Parathyroid adenoma (tissue), 2 donors: Measurements from ENCODE around the gene GRIK1.
A peak's percentile ranks its signal among the peaks of the same experiment; 100 is the strongest.

ENCODE experiments used
- H2AFZ ChIP-seq: fragments of 300-600 bp; sonication (generic); one replicate; pipeline ENCODE4 v1.7.0; 2017; ENCODE audit warnings: antibody characterized with exemption, mild to moderate bottlenecking
- H3K27ac ChIP-seq: fragments of 300-600 bp; sonication (generic); one replicate; pipeline ENCODE4 v1.7.0; 2017
- H3K27me3 ChIP-seq: fragments of 300-600 bp; sonication (generic); one replicate; pipeline ENCODE4 v1.7.0; 2017; ENCODE audit warnings: low read length; ENCODE audit not compliant: control insufficient read depth, insufficient read depth
- H3K36me3 ChIP-seq: fragments of 300-600 bp; sonication (generic); one replicate; pipeline ENCODE4 v1.7.0; 2017; ENCODE audit warnings: low read length; ENCODE audit not compliant: control insufficient read depth, insufficient read depth
- H3K4me1 ChIP-seq: fragments of 300-600 bp; sonication (generic); one replicate; pipeline ENCODE4 v1.7.0; 2017; ENCODE audit warnings: control low read depth
- H3K4me2 ChIP-seq: fragments of 300-600 bp; sonication (generic); one replicate; pipeline ENCODE4 v1.7.0; 2017; ENCODE audit warnings: low read length
- H3K4me3 ChIP-seq: fragments of 300-600 bp; sonication (generic); one replicate; pipeline ENCODE4 v1.7.0; 2017; ENCODE audit warnings: low read depth, low read length
- H3K79me2 ChIP-seq: fragments of 300-600 bp; sonication (generic); one replicate; pipeline ENCODE4 v1.7.0; 2017; ENCODE audit warnings: control low read depth
- H3K9ac ChIP-seq: fragments of 300-600 bp; sonication (generic); one replicate; pipeline ENCODE4 v1.7.0; 2017; ENCODE audit warnings: mild to moderate bottlenecking
- H3K9me3 ChIP-seq: fragments of 300-600 bp; sonication (generic); one replicate; pipeline ENCODE4 v1.7.0; 2017; ENCODE audit warnings: low read length; ENCODE audit not compliant: control insufficient read depth
- TF ChIP-seq, protein P1 (sequence below): fragments of 300-600 bp; sonication (generic); IDR thresholded peaks from one replicate; pipeline ENCODE4 v1.7.0; 2017; ENCODE audit warnings: antibody characterized with exemption, mild to moderate bottlenecking
- donor health status: primary hyperparathyroidism.

Gene GRIK1

DNA sequence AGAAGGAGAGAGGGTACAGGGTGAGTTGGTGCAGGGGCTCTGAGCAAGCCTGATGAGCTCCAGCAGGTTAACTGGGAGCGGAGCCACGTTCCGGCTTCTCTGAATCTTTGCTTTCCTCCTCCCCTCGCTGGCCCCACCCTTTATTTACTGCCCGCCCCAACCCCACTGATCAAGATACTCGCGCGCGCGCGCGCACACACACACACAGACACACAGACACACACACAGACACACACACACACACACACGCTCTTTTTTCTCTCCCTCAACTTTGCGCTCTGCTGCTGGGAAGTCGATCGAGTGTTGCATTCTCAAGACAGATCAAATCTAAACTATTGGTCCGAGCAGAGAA lies at the start of gene GRIK1:
GRIK1 (minus strand) TSS at position 73 of the 352 bp plus-strand sequence.
- H3K4me2 ChIP-seq, result peak within 1 kb of the TSS; percentile 68
- TF ChIP-seq, protein P1, sequence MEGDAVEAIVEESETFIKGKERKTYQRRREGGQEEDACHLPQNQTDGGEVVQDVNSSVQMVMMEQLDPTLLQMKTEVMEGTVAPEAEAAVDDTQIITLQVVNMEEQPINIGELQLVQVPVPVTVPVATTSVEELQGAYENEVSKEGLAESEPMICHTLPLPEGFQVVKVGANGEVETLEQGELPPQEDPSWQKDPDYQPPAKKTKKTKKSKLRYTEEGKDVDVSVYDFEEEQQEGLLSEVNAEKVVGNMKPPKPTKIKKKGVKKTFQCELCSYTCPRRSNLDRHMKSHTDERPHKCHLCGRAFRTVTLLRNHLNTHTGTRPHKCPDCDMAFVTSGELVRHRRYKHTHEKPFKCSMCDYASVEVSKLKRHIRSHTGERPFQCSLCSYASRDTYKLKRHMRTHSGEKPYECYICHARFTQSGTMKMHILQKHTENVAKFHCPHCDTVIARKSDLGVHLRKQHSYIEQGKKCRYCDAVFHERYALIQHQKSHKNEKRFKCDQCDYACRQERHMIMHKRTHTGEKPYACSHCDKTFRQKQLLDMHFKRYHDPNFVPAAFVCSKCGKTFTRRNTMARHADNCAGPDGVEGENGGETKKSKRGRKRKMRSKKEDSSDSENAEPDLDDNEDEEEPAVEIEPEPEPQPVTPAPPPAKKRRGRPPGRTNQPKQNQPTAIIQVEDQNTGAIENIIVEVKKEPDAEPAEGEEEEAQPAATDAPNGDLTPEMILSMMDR, result no peak
- H3K36me3 ChIP-seq, result no peaks in the 10 kb centered on the region
- H3K9me3 ChIP-seq, result no peaks in the 10 kb centered on the region
- H3K27ac ChIP-seq, result no peak within 1 kb of the TSS
- no peaks in the 10 kb centered on the region for H3K79me2 ChIP-seq
- no peak within 1 kb of the TSS for H3K9ac ChIP-seq
- H3K27me3 ChIP-seq, result no peaks in the 10 kb centered on the region
- no peak within 1 kb of the TSS for H2AFZ ChIP-seq
- H3K4me1 ChIP-seq, result no peaks in the 10 kb centered on the region
- H3K4me3 ChIP-seq, result peak within 1 kb of the TSS; percentile 9

DNA sequence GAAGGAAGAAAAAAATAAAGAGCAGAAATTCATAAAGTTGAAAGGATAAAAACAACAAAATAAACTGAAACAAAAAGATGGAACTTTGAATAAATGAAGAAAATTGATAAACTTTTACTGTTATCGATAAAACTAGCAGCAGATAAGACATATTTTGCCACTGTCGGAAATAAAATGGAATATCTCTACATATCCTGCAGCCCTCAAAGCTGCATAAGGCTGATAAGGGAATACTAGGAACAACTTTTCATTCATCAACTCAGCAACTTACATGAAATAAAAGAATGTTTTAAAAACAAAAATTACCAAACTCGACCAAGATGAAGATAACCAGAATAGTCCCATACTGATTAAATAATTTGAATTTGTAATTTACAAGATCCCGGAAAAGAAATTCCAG lies 48.0 kb upstream of the GRIK1 start:
- Histone ChIP-seq H3K4me2 (no peak overlapping the region), H3K9ac (no peak overlapping the region), H3K27me3 (no peaks in the 10 kb centered on the region), H3K4me3 (no peak overlapping the region), H2AFZ (no peak overlapping the region), H3K27ac (no peak overlapping the region), H3K9me3 (no peaks in the 10 kb centered on the region), H3K36me3 (no peaks in the 10 kb centered on the region), H3K4me1 (no peaks in the 10 kb centered on the region), H3K79me2 (no peaks in the 10 kb centered on the region)
- TF ChIP-seq, protein P1, result no peak

DNA sequence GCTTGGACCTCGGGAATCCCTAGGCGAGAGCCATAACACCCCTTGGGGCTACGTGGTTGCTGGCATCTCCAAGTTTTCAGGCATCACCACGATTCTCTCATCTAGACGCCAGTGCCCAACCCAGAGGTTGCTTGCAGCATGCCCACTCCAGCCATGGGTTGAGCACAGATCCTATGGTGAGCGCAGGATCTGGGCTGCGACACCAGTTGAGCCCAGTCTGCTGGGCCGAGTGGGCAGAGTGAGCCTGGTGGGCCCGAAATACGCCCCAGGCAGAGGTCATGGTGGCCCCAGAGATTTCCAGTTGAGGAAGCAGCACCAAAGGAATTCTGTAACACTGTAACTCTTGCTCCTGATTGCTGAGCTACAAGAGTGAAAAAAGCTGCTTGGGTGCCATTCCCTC lies 46.1 kb upstream of the GRIK1 start:
- no peak overlapping the region for H3K9ac ChIP-seq
- no peaks in the 10 kb centered on the region for H3K9me3 ChIP-seq
- no peak overlapping the region for H3K27ac ChIP-seq
- no peaks in the 10 kb centered on the region for H3K79me2 ChIP-seq
- H3K4me3 ChIP-seq, result no peak overlapping the region
- no peaks in the 10 kb centered on the region for H3K36me3 ChIP-seq
- no peak overlapping the region for H3K4me2 ChIP-seq
- no peak overlapping the region for H2AFZ ChIP-seq
- no peaks in the 10 kb centered on the region for H3K27me3 ChIP-seq
- TF ChIP-seq, protein P1, result no peak
- no peaks in the 10 kb centered on the region for H3K4me1 ChIP-seq

DNA sequence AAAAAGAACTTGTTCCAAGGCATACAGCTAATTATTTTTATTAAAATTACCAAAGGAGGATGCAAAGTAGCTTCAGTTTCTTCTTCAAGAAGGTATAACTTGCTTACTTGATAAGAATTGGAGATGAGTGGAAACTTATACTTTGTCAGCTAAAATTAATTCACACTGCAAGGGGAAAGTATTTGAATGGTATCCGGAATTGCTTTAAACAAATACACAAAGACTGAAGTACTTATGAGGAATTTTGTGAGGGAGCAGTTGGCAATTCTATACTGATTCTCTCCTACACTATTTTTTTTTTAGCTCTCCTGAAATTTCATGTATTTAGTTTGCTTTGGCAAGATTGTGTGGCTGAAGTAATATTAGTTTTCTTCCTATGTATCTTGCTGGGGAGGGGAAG lies 39.2 kb upstream of the GRIK1 start:
- no peaks in the 10 kb centered on the region for H3K79me2 ChIP-seq
- H3K4me2 ChIP-seq, result no peak overlapping the region
- H3K4me1 ChIP-seq, result no peaks in the 10 kb centered on the region
- H3K4me3 ChIP-seq, result no peak overlapping the region
- H3K27ac ChIP-seq, result no peak overlapping the region
- TF ChIP-seq, protein P1, result no peak
- H2AFZ ChIP-seq, result no peak overlapping the region
- H3K36me3 ChIP-seq, result no peaks in the 10 kb centered on the region
- H3K9ac ChIP-seq, result no peak overlapping the region
- no peaks in the 10 kb centered on the region for H3K9me3 ChIP-seq
- H3K27me3 ChIP-seq, result no peaks in the 10 kb centered on the region

DNA sequence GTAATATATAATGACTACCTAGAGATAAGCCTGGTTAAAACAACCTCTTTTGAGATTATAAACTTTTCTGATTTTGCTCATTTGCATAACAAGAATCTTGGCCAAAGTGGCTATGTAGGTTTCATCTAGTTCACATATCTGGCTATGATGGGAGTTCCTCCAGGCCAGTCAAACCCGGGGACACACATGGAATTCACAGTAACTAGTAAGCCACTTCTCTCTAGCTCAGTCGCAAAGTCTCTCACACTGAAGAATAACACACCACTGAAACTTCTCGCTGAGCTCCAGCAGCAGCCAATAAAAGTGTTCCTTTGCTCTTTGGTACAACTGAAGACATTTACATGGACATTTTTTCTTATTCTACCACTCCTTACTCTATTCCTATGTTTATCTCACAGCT lies 36.0 kb upstream of the GRIK1 start:
- H3K9ac ChIP-seq, result no peak overlapping the region
- H3K4me2 ChIP-seq, result no peak overlapping the region
- H3K4me3 ChIP-seq, result no peak overlapping the region
- H3K4me1 ChIP-seq, result no peaks in the 10 kb centered on the region
- H3K36me3 ChIP-seq, result no peaks in the 10 kb centered on the region
- no peak overlapping the region for H2AFZ ChIP-seq
- H3K9me3 ChIP-seq, result no peaks in the 10 kb centered on the region
- H3K79me2 ChIP-seq, result no peaks in the 10 kb centered on the region
- no peak overlapping the region for H3K27ac ChIP-seq
- no peaks in the 10 kb centered on the region for H3K27me3 ChIP-seq
- TF ChIP-seq, protein P1, result no peak
